ENCODE results near the gene NXT2.

GRCh38 chrX:109577055-109577454 is 40.4 kb downstream of the NXT2 start:
- TF ChIP-seq CTCF (IDR thresholded peaks at IDR 0.05; ENCODE audit: poor library complexity): no peak
- no peak for TF ChIP-seq EZH2 (IDR thresholded peaks at IDR 0.05; ENCODE audit: borderline replicate concordance)
- TF ChIP-seq EZH2phosphoT487 (IDR thresholded peaks at IDR 0.05; ENCODE audit: low read depth, severe bottlenecking, unreplicated experiment): no peak

Data from hepatocyte (in vitro differentiated cells).